ENCODE data around the gene TMEM141. TPM values are rescaled to one million over a fixed set of nuclear protein-coding genes. Genes with fewer than 3 reads are reported as not detected.

The TMEM141 gene
- total and polyA plus RNA-seq, 12 donors = 48.1 to 107 (median 64.1) TPM

GRCh38 chr9:136807281-136808074, 16.3 kb downstream of the TMEM141 start, which contains the start of gene RABL6:
TSS of gene RABL6 (plus strand) at chr9:136807948. CDS start at chr9:136808197, 249 bp downstream.
- Histone ChIP-seq H3K27me3 (peaks cover 0 to 1% (median under 1%) of the 10 kb centered on the region in 7 donors), H3K4me3 (peak within 1 kb of the TSS; percentile 79 to 100 (median 96)), H3K4me1 (peaks cover 0 to 43% (median 35%) of the 10 kb centered on the region in 9 donors), H3K36me3 (peaks cover 0 to 29% (median under 1%) of the 10 kb centered on the region in 9 donors), H3K9me3 (no peaks in the 10 kb centered on the region), H3K27ac (peak within 1 kb of the TSS; percentile 42 to 95 (median 92))
- intact Hi-C loops (cut with DNase I) = loop anchor here in 2 of 10 donors (5.0 kb wide), 1 partner anchor 35 kb away; the partner anchor contains the start of gene AJM1 (in 2 of the 2)
- 1% methylated on average over 68 to 96 of the region's 96 CpGs for WGBS, 2 donors
- DNase-seq (peak; percentile 74 to 85), ATAC-seq (peak; percentile 84 to 95 (median 89))
- TF ChIP-seq, protein P1, sequence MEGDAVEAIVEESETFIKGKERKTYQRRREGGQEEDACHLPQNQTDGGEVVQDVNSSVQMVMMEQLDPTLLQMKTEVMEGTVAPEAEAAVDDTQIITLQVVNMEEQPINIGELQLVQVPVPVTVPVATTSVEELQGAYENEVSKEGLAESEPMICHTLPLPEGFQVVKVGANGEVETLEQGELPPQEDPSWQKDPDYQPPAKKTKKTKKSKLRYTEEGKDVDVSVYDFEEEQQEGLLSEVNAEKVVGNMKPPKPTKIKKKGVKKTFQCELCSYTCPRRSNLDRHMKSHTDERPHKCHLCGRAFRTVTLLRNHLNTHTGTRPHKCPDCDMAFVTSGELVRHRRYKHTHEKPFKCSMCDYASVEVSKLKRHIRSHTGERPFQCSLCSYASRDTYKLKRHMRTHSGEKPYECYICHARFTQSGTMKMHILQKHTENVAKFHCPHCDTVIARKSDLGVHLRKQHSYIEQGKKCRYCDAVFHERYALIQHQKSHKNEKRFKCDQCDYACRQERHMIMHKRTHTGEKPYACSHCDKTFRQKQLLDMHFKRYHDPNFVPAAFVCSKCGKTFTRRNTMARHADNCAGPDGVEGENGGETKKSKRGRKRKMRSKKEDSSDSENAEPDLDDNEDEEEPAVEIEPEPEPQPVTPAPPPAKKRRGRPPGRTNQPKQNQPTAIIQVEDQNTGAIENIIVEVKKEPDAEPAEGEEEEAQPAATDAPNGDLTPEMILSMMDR (IDR thresholded peaks at IDR 0.05) = no peak

GRCh38 chr9:136808075-136808805, 17.1 kb downstream of the TMEM141 start:
- Histone ChIP-seq H3K36me3 (peaks cover 0 to 34% (median 3%) of the 10 kb centered on the region in 9 donors), H3K27ac (peak overlapping the region; percentile 42 to 95 (median 92)), H3K4me1 (peaks cover 0 to 43% (median 35%) of the 10 kb centered on the region in 9 donors), H3K4me3 (peak overlapping the region; percentile 67 to 100 (median 96)), H3K27me3 (no peaks in the 10 kb centered on the region), H3K9me3 (no peaks in the 10 kb centered on the region)
- 0 to 1% methylated on average over 68 to 93 of the region's 93 CpGs for WGBS, 2 donors
- intact Hi-C loops (cut with DNase I) = loop anchor here in 2 of 10 donors (5.0 kb wide), 1 partner anchor 34 kb away; the partner anchor contains the start of gene AJM1 (in 2 of the 2)
- DNase-seq (no peak), ATAC-seq (peak in 4 of 8 donors; percentile 1 to 29 (median 9))
- TF ChIP-seq, protein P1 (IDR thresholded peaks at IDR 0.05) = no peak

GRCh38 chr9:136808806-136809158, 17.6 kb downstream of the TMEM141 start:
- Histone ChIP-seq H3K27me3 (no peaks in the 10 kb centered on the region), H3K36me3 (peaks cover 0 to 37% (median 3%) of the 10 kb centered on the region in 9 donors), H3K27ac (peak overlapping the region in 8 of 10 donors; percentile 71 to 95 (median 92)), H3K4me1 (peaks cover 0 to 43% (median 35%) of the 10 kb centered on the region in 9 donors), H3K4me3 (peak overlapping the region; percentile 67 to 100 (median 96)), H3K9me3 (no peaks in the 10 kb centered on the region)
- no peak for DNase-seq
- TF ChIP-seq, protein P1 (IDR thresholded peaks at IDR 0.05) = no peak
- ATAC-seq = no peak
- 8 to 9% methylated on average over 14 of the region's 14 CpGs for WGBS, 2 donors
- intact Hi-C loops (cut with DNase I) = loop anchor here in 2 of 10 donors (5.0 kb wide), 1 partner anchor 34 kb away; the partner anchor contains the start of gene AJM1 (in 2 of the 2)
